Heart left ventricle (tissue), 13 donors: Measurements from ENCODE around the gene RXRA.

Experiments
- CTCF ChIP-seq, 12 donors: fragments of 200-600 bp; sonication (generic) in 4 of 12; IDR thresholded peaks; one replicate each; pipeline versions ENCODE4 v1.5.0 to v1.8.0; 2018 to 2022; ENCODE audit warnings: antibody characterized with exemption in 12 of 12, mild to moderate bottlenecking in 5 of 12
- POLR2A ChIP-seq, 2 donors: fragments of 450-650 bp; IDR thresholded peaks; one replicate each; pipeline ENCODE4 v1.6.1; 2017; ENCODE audit warnings: antibody characterized with exemption in 2 of 2, mild to moderate bottlenecking in 2 of 2, moderate library complexity in 2 of 2
- donor health status: ischemic (EF 13 %, LVEDD 7.1; RV severe dilation, severe dysfunction).
- donor health status: DM: no; HTN: yes; CAD: no.
- donor health status: DM: no; HTN: no; CAD: no.
- donor health status: ischemic (EF 25% LVEDD 6.9; RV normal size, moderate dysfunction).
- donor health status: ischemic (EF 25% LVEDD 5.7; RV mildly dilated, moderate dysfunction).
- donor health status: ischemic (EF 35%, LVEDD 5.7; RV mildly dilated, moderate dysfunction).
- donor health status: nonischemic (EF 11% LVEDD 7.7; RV severe dilation, severe dysfunction).
- donor health status: DM: yes; HTN: yes; CAD: no.
- donor health status: PGD.
- donor health status: ischemic (EF 29% LVEDD 5.4; RV normal size, mild dysfunction).
- donor health status: nonischemic (EF 23%, LVEDD 6.1; RV moderate dilation, normal function).

- TF ChIP-seq CTCF (IDR thresholded peaks at IDR 0.05) = no peak
- no peak for TF ChIP-seq POLR2A (IDR thresholded peaks at IDR 0.05)
Observed at GRCh38 chr9:134486596-134486995, 160.3 kb downstream of the RXRA start.
